Ascending aorta (tissue), 2 donors: ENCODE results near the gene ADK. TPM values are rescaled to one million over a fixed set of nuclear protein-coding genes. Genes with fewer than 3 reads are reported as not detected.

Experiments
- DNase-seq, 2 donors: peaks; one replicate each; pipeline ENCODE4 v3.0.0-alpha.2; 2019; ENCODE audit warnings: low spot score in 2 of 2
- H3K27ac ChIP-seq, 2 donors: fragments of 200-600 bp; sonication (generic); one replicate each; pipeline ENCODE4 v1.5.1; 2016 to 2017; ENCODE audit warnings: mild to moderate bottlenecking in 1 of 2
- H3K27me3 ChIP-seq: fragments of 200-600 bp; sonication (generic); one replicate; pipeline ENCODE4 v1.5.1; 2017
- H3K36me3 ChIP-seq, 2 donors: fragments of 200-600 bp; sonication (generic); one replicate each; pipeline ENCODE4 v1.5.1; 2016
- H3K4me1 ChIP-seq, 2 donors: fragments of 200-600 bp; sonication (generic); one replicate each; pipeline ENCODE4 v1.5.1; 2016 to 2017; ENCODE audit warnings: mild to moderate bottlenecking in 1 of 2
- H3K4me3 ChIP-seq, 2 donors: fragments of 200-600 bp; sonication (generic); one replicate each; pipeline ENCODE4 v1.5.1; 2016 to 2017; ENCODE audit warnings: mild to moderate bottlenecking in 1 of 2
- H3K9me3 ChIP-seq, 2 donors: fragments of 200-600 bp; sonication (generic); one replicate each; pipeline ENCODE4 v1.5.1; 2016
- CTCF ChIP-seq, 3 experiments: fragments of 200-600 bp in 2 of 3; fragments of 450-650 bp in 1 of 3; sonication (generic) in 2 of 3; IDR thresholded peaks; one replicate each; pipeline ENCODE4 v1.5.1; 2016 to 2019; ENCODE audit warnings: antibody characterized with exemption in 3 of 3, mild to moderate bottlenecking in 1 of 3, moderate library complexity in 1 of 3
- intact Hi-C: fragments of 100-400 bp; cut with DNase I; formaldehyde crosslinking; loops from one replicate; pipeline ENCODE4 v1.15.1; 2023
- total RNA-seq: library from RNA; depleted of rRNA; stranded (reverse); fragments of >200 nt; gene quantifications from one replicate; pipeline ENCODE4 v1.1.0, GENCODE V29; 2016

ADK gene
- total RNA-seq, 1 donor from 2014 or later, result 2.4 TPM

- no peak for DNase-seq
- intact Hi-C loops, result no loop called here
- H3K27ac ChIP-seq, result no peak overlapping the region
- H3K27me3 ChIP-seq, result no peaks in the 10 kb centered on the region
- TF ChIP-seq CTCF (IDR thresholded peaks at IDR 0.05), result no peak
- H3K9me3 ChIP-seq, result no peaks in the 10 kb centered on the region
- peaks cover 0 to 10% of the 10 kb centered on the region in 2 donors for H3K36me3 ChIP-seq
- no peak overlapping the region for H3K4me3 ChIP-seq
- no peaks in the 10 kb centered on the region for H3K4me1 ChIP-seq
These were observed 524.5 kb downstream of the ADK start for GRCh38 chr10:74675484-74675883.

- DNase-seq, result no peak
- intact Hi-C loops, result no loop called here
These were observed 526.9 kb downstream of the ADK start for GRCh38 chr10:74677951-74678350.

DNA sequence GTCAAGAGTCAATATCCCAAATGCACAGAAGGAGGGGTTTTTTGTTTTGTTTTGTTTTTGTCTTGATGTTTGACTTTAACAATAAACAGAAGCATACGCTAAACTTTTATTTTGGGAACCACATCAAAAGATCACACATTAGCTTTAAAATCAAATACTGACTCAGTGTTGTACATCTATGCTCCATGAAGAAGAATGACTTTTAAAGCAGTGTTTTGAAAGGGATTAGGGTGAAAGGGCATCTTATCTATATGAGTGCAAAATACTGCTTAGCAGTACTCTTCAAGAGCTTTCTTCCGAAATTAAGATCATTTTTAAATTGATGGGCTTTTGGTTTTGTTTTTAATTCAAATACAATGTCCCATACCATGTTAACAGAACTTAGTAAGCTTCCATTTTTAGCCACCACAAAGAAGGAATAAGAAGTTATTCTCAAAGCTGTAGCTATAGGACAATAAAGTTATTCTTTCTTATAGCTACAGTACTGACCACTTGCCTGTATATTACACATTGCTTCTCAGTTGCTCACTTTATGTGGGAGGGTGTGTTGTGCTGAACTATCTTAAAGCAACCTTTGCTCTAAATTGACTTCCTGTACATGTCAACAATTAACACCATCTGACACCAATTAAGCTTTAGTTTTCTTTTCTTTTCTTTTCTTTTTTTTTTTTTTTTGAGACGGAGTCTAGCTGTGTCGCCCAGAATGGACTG lies 531.1 kb downstream of the ADK start:
- intact Hi-C loops, result no loop called here
- Histone ChIP-seq H3K9me3 (no peaks in the 10 kb centered on the region), H3K36me3 (peaks cover 0 to under 1% of the 10 kb centered on the region in 2 donors), H3K4me3 (no peak overlapping the region), H3K27me3 (no peaks in the 10 kb centered on the region), H3K4me1 (no peaks in the 10 kb centered on the region), H3K27ac (no peak overlapping the region)
- DNase-seq, result no peak
- TF ChIP-seq CTCF (IDR thresholded peaks at IDR 0.05), result no peak

More at GRCh38 chr10:74677951-74678350, 526.9 kb downstream of the ADK start:
- Histone ChIP-seq H3K4me1 (no peaks in the 10 kb centered on the region), H3K36me3 (peaks cover 0 to 7% of the 10 kb centered on the region in 2 donors), H3K9me3 (no peaks in the 10 kb centered on the region), H3K27ac (no peak overlapping the region), H3K27me3 (no peaks in the 10 kb centered on the region), H3K4me3 (no peak overlapping the region)
- TF ChIP-seq CTCF (IDR thresholded peaks at IDR 0.05), result no peak

- intact Hi-C loops, result no loop called here
- TF ChIP-seq CTCF (IDR thresholded peaks at IDR 0.05), result no peak
- no peaks in the 10 kb centered on the region for H3K4me1 ChIP-seq
These were observed 532.0 kb downstream of the ADK start for GRCh38 chr10:74683067-74683466.

DNA sequence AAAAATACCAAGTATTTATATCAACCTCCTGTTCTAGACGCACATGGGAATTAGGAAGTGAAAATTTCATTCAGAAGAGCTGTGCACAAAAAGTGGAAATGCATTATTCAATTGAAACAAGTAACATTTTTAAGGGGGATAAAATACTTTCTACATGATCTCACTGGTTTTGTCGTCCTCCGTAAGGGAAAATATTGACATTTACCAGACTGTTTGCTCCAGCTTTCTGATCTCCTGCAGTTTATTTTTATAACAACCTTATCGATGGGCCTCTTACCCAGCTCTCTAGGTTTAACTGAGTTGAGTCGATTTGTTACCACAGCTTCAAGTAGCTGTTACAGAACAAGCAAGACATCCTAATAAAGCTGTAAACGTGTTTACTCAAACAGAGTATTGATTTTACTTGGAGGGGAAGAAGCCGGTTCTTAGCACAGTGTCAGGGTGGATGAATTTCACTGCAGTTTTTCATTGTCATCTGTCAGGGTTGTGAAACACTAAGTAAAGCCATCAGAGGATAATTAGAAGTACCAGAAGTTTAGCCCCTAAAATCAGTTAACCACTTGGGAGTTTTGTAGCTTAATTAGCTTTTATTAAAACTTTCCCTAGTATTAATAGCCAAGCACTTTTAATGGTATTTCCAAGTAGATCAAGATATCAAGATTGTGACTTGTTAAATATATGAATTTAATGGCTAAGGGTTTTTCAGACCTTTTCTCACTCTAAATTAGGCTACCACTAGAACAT lies 532.8 kb downstream of the ADK start:
- DNase-seq, result no peak
- Histone ChIP-seq H3K27me3 (no peaks in the 10 kb centered on the region), H3K9me3 (no peaks in the 10 kb centered on the region), H3K4me3 (no peak overlapping the region), H3K27ac (no peak overlapping the region), H3K36me3 (peaks cover 0 to 3% of the 10 kb centered on the region in 2 donors), H3K4me1 (no peaks in the 10 kb centered on the region)
- no peak for TF ChIP-seq CTCF (IDR thresholded peaks at IDR 0.05)
- intact Hi-C loops, result no loop called here

More at GRCh38 chr10:74683067-74683466, 532.0 kb downstream of the ADK start:
- Histone ChIP-seq H3K27me3 (no peaks in the 10 kb centered on the region), H3K9me3 (no peaks in the 10 kb centered on the region), H3K36me3 (peaks cover 0 to 3% of the 10 kb centered on the region in 2 donors), H3K27ac (no peak overlapping the region), H3K4me3 (no peak overlapping the region)
- no peak for DNase-seq
